ENCODE measurements around the gene SPAG5. TPM values are rescaled to one million over a fixed set of nuclear protein-coding genes. Genes with fewer than 3 reads are reported as not detected.

The SPAG5 gene
- total and polyA plus RNA-seq, 9 of the 15 experiments (the other 6 are each of a cell fraction or from before 2014, with no cell fraction given) = 94.4 to 286 (median 151) TPM

DNA sequence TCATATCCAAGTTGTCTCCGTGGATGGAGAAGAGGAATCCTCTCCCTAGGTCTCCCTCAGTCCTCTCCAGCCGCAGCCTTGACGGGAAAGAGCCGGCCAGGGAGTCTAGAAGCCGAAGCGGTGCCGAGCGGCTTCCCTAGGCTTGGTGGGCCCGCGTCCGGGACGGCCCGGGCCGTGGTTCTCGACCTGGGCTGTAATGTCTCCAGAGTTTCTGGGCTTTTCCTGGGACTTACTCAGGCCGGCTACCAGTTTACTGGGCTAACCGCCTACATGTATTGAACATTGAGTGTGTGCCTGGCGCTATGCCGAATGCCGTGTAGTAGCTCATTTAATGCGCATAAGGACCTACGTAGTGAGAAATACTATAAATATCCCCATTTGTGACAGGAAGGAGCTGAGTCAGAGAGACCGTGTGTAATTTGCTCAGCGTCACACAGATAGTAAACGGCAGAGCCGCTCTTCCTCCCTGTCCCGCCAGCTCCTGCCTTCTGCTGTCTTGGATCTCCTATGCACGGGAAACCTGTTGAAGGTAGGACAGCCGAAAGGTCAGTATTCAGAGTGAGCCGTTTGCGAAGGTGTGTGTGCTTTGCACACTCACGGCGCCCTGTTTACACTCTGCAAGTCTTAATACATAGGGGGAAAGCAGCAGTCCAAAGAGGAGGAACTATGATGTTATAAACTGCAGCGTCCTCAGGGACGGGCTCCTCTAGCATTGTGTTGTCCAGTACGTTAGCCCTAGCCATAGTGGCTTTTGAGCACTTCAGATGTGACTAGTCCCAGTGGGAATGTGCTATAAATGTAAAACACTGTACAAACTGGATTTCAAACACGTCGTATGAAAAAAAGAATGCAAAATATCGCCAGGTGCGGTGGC, 723 bp upstream of the SPAG5 start (continued):
- TF ChIP-seq HSF4 (CRISPR knock-in tag; IDR thresholded peaks at IDR 0.05; ENCODE audit: borderline replicate concordance) = no peak
- TF ChIP-seq PCBP2 (IDR thresholded peaks at IDR 0.05; ENCODE audit: low read depth, low read length, poor library complexity, severe bottlenecking) = no peak
- no peak for TF ChIP-seq HCFC1 (IDR thresholded peaks at IDR 0.05; ENCODE audit: low read depth, low read length)
- TF ChIP-seq SNIP1 (IDR thresholded peaks at IDR 0.05; ENCODE audit: low read depth) = no peak
- TF ChIP-seq, protein P1, sequence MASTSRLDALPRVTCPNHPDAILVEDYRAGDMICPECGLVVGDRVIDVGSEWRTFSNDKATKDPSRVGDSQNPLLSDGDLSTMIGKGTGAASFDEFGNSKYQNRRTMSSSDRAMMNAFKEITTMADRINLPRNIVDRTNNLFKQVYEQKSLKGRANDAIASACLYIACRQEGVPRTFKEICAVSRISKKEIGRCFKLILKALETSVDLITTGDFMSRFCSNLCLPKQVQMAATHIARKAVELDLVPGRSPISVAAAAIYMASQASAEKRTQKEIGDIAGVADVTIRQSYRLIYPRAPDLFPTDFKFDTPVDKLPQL (IDR thresholded peaks at IDR 0.05; ENCODE audit: extremely low read depth, insufficient read length) = no peak
- 0 out of 2 replicates have a peak, but pooled peaks have one; percentile 52 for TF ChIP-seq BACH1 (tag; IDR thresholded peaks at IDR 0.05)
- TF ChIP-seq ZNF217 (CRISPR knock-in tag; IDR thresholded peaks at IDR 0.05) = no peak
- no peak for TF ChIP-seq TCFL5 (CRISPR knock-in tag; conservative IDR thresholded peaks at IDR 0.05)
- TF ChIP-seq, protein P2, sequence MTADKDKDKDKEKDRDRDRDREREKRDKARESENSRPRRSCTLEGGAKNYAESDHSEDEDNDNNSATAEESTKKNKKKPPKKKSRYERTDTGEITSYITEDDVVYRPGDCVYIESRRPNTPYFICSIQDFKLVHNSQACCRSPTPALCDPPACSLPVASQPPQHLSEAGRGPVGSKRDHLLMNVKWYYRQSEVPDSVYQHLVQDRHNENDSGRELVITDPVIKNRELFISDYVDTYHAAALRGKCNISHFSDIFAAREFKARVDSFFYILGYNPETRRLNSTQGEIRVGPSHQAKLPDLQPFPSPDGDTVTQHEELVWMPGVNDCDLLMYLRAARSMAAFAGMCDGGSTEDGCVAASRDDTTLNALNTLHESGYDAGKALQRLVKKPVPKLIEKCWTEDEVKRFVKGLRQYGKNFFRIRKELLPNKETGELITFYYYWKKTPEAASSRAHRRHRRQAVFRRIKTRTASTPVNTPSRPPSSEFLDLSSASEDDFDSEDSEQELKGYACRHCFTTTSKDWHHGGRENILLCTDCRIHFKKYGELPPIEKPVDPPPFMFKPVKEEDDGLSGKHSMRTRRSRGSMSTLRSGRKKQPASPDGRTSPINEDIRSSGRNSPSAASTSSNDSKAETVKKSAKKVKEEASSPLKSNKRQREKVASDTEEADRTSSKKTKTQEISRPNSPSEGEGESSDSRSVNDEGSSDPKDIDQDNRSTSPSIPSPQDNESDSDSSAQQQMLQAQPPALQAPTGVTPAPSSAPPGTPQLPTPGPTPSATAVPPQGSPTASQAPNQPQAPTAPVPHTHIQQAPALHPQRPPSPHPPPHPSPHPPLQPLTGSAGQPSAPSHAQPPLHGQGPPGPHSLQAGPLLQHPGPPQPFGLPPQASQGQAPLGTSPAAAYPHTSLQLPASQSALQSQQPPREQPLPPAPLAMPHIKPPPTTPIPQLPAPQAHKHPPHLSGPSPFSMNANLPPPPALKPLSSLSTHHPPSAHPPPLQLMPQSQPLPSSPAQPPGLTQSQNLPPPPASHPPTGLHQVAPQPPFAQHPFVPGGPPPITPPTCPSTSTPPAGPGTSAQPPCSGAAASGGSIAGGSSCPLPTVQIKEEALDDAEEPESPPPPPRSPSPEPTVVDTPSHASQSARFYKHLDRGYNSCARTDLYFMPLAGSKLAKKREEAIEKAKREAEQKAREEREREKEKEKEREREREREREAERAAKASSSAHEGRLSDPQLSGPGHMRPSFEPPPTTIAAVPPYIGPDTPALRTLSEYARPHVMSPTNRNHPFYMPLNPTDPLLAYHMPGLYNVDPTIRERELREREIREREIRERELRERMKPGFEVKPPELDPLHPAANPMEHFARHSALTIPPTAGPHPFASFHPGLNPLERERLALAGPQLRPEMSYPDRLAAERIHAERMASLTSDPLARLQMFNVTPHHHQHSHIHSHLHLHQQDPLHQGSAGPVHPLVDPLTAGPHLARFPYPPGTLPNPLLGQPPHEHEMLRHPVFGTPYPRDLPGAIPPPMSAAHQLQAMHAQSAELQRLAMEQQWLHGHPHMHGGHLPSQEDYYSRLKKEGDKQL (CRISPR knock-in tag; IDR thresholded peaks at IDR 0.05; ENCODE audit: borderline replicate concordance) = peak; percentile 87; the same call in 1 of the 2 replicates
- peak; percentile 49 for TF ChIP-seq ZFP36 (IDR thresholded peaks at IDR 0.05; ENCODE audit: low read depth, low read length, partially characterized antibody)
- TF ChIP-seq ZNF253 (CRISPR knock-in tag; conservative IDR thresholded peaks at IDR 0.05) = no peak
- TF ChIP-seq POLR3A (IDR thresholded peaks at IDR 0.05; ENCODE audit: borderline replicate concordance, extremely low read depth, insufficient read depth, insufficient read length) = no peak
- no peak for TF ChIP-seq KLF10 (CRISPR knock-in tag; IDR thresholded peaks at IDR 0.05)
- peak; percentile 8; the same call in 1 of the 2 replicates for TF ChIP-seq ZC3H8 (IDR thresholded peaks at IDR 0.05)
- no peak for TF ChIP-seq NCOA6 (IDR thresholded peaks at IDR 0.05)
- no peak for TF ChIP-seq ZNF77 (CRISPR knock-in tag; IDR thresholded peaks at IDR 0.05)
- TF ChIP-seq SRF (CRISPR knock-in tag; IDR thresholded peaks at IDR 0.05) = peak in 1 of 2 experiments; percentile 48; a peak in 1 of 4 replicates
- TF ChIP-seq, protein P3, sequence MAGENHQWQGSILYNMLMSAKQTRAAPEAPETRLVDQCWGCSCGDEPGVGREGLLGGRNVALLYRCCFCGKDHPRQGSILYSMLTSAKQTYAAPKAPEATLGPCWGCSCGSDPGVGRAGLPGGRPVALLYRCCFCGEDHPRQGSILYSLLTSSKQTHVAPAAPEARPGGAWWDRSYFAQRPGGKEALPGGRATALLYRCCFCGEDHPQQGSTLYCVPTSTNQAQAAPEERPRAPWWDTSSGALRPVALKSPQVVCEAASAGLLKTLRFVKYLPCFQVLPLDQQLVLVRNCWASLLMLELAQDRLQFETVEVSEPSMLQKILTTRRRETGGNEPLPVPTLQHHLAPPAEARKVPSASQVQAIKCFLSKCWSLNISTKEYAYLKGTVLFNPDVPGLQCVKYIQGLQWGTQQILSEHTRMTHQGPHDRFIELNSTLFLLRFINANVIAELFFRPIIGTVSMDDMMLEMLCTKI (IDR thresholded peaks at IDR 0.05; ENCODE audit: partially characterized antibody) = no peak
- TF ChIP-seq, protein P4, sequence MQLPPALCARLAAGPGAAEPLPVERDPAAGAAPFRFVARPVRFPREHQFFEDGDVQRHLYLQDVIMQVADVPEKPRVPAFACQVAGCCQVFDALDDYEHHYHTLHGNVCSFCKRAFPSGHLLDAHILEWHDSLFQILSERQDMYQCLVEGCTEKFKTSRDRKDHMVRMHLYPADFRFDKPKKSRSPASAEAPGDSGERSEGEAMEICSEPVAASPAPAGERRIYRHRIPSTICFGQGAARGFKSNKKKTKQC (CRISPR knock-in tag; IDR thresholded peaks at IDR 0.05) = no peak; the same call in 1 of the 2 replicates
- TF ChIP-seq MTA3 (IDR thresholded peaks at IDR 0.05; ENCODE audit: borderline replicate concordance) = peak; percentile 21; the same call in 1 of the 2 replicates

Data from K562 (cell line).